D721Med (cell line): Measurements from ENCODE around the gene ZDHHC19.

Source experiments
- DNase-seq: peaks from one replicate; pipeline ENCODE4 v3.0.0; 2011; ENCODE audit warnings: low spot score; ENCODE audit not compliant: insufficient read length
- FAIRE-seq: peaks from 2 replicates; lab custom pipeline; 2011; peaks lifted over from hg19 to GRCh38; lab: Jason Lieb, UNC
- CTCF ChIP-seq: IDR thresholded peaks from 2 replicates; pipeline ENCODE4 v1.5.1; 2012; ENCODE audit warnings: mild to moderate bottlenecking, control low read depth; ENCODE audit not compliant: insufficient read depth; ENCODE audit errors: missing control alignments

Gene ZDHHC19

GRCh38 chr3:196156160-196156559 is 55.0 kb downstream of the ZDHHC19 start:
- no peak for TF ChIP-seq CTCF
- FAIRE-seq = no peak
- DNase-seq = no peak

- DNase-seq (no peak), FAIRE-seq (no peak)
- TF ChIP-seq CTCF = no peak
These were observed 60.7 kb downstream of the ZDHHC19 start for GRCh38 chr3:196150481-196150880.

- DNase-seq (no peak), FAIRE-seq (no peak)
- TF ChIP-seq CTCF = no peak
These were observed 61.3 kb downstream of the ZDHHC19 start for GRCh38 chr3:196149831-196150301.

- no peak for TF ChIP-seq CTCF
- DNase-seq (no peak), FAIRE-seq (no peak)
These were observed 61.8 kb downstream of the ZDHHC19 start for GRCh38 chr3:196149375-196149774.
